Activated naive CD4-positive, alpha-beta T cell treated with anti-CD3 and anti-CD28 coated beads, Interleukin-2, amount 10 ng/mL, durations not matched to agents 7 days and 5 days (primary cell): ENCODE measurements around the gene SHMT2.

Experiments
- CTCF ChIA-PET: fragments of 350-600 bp; sonication (Branson Sonifier 250); formaldehyde crosslinking; loops from one replicate; lab custom pipeline; 2021; ENCODE audit warnings: antibody characterized with exemption; lab: Charles Lee
- DNase-seq: peaks from one replicate; pipeline ENCODE4 v3.0.0-alpha.2; 2020
- H3K27ac Mint-ChIP-seq: one replicate; pipeline ENCODE4 v1.8.0; 2021; ENCODE audit warnings: mild to moderate bottlenecking, moderate library complexity, mixed read lengths
- H3K27me3 Mint-ChIP-seq: one replicate; pipeline ENCODE4 v1.8.0; 2021; ENCODE audit warnings: mild to moderate bottlenecking, mixed read lengths
- H3K36me3 Mint-ChIP-seq: one replicate; pipeline ENCODE4 v1.8.0; 2021; ENCODE audit warnings: mixed read lengths
- H3K4me1 Mint-ChIP-seq: one replicate; pipeline ENCODE4 v1.8.0; 2021; ENCODE audit warnings: mixed read lengths
- H3K4me3 Mint-ChIP-seq: one replicate; pipeline ENCODE4 v1.8.0; 2021; ENCODE audit warnings: mild to moderate bottlenecking, moderate library complexity, mixed read lengths
- H3K9me3 Mint-ChIP-seq: one replicate; pipeline ENCODE4 v1.8.0; 2021; ENCODE audit warnings: mixed read lengths

The SHMT2 gene

DNA sequence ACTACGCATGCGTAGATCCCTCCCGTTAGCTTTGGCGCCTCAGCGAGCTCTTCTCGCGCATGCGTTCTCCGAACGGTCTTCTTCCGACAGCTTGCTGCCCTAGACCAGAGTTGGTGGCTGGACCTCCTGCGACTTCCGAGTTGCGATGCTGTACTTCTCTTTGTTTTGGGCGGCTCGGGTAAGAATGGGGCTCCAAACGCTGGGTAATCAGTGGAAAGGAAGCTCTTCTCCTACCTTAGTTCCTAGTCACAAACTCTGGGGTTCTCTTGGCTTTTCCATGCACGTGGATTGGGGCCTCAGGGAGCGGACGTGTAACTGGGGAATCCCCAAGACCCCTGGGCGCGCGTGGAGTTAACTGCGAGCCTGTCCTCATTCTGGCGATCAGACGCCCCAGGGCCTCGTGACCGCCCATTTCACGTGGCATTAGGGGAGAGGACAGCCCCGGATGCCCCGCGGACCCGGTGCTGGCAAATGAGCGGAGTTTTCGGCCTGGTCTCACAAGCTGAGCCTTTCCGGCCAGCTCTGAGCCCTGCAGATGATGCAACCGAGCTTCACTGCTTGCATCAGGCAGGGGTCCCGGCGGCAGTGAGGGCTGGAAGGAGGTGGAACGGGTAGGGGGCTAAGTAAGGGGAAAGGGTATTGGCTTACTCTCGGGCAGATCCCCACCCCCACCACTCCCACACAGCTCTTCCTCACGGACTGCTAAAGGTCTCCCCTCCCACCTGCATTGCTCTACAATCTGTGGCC is at the start of gene SHMT2:
SHMT2 (plus strand) TSS at position 78 of the 747 bp plus-strand sequence; CDS start at position 146, 68 bp downstream.
- Mint-ChIP-seq H3K27me3 (peaks cover 36% of the 10 kb centered on the region), H3K4me1 (peaks cover 76% of the 10 kb centered on the region), H3K36me3 (peaks cover 48% of the 10 kb centered on the region), H3K27ac (peak within 1 kb of the TSS; percentile 89), H3K4me3 (peak within 1 kb of the TSS; percentile 92), H3K9me3 (no peaks in the 10 kb centered on the region)
- DNase-seq: peak; percentile 95
- CTCF ChIA-PET: interaction anchor here (1.1 to 13.5 kb wide), 8 partner anchors 10 to 229 kb away, joined by 3 to 281 read pairs (median 4); a partner anchor contains a TSS

DNA sequence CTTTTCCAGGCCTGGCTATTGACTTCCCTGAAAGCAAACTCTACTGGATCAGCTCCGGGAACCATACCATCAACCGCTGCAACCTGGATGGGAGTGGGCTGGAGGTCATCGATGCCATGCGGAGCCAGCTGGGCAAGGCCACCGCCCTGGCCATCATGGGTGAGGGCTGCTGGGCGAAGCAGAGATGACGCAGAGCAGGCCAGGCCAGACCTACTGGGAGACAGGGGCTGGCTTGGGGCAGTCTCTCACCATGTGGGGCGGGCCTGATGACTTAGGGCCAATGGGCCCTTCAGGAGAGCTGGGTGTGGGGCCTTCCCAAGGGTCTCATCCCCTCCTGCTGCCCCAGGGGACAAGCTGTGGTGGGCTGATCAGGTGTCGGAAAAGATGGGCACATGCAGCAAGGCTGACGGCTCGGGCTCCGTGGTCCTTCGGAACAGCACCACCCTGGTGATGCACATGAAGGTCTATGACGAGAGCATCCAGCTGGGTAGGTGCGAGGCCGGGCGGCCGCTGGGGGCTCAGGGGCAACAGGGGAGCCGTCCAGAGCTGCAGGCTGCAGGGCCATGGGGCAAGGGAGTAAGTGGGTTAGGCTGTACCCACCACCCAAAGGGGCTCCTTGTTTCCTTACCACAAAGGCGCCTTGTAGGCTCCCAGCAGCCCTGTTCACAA is 49.1 kb upstream of the SHMT2 start:
- no peak for DNase-seq
- Mint-ChIP-seq H3K9me3 (no peaks in the 10 kb centered on the region), H3K27ac (no peak overlapping the region), H3K4me1 (peaks cover 4% of the 10 kb centered on the region), H3K36me3 (no peaks in the 10 kb centered on the region), H3K27me3 (peaks cover 21% of the 10 kb centered on the region), H3K4me3 (no peak overlapping the region)
- CTCF ChIA-PET: interaction anchor here (1.6 to 12.5 kb wide), 5 partner anchors 7 to 172 kb away, joined by 5 to 151 read pairs (median 12); partner anchors contain the start of genes LRP1 and STAT6

DNA sequence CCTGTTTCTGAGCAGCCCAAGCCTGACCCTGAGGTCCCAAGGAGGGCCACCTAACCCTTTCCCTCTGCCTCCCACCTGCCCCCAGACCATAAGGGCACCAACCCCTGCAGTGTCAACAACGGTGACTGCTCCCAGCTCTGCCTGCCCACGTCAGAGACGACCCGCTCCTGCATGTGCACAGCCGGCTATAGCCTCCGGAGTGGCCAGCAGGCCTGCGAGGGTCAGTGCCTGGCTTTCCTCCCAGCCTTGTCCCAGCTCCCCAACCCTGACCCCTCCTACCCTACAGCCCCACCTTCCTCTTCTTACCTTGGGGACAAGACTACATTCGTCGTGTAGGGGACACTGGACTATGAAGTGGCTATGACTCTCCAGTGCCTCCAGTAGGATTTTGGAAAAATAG is 48.4 kb upstream of the SHMT2 start:
- H3K36me3 Mint-ChIP-seq: no peaks in the 10 kb centered on the region
- DNase-seq: no peak
- CTCF ChIA-PET: interaction anchor here (1.0 to 12.5 kb wide), 6 partner anchors 8 to 173 kb away, joined by 3 to 151 read pairs (median 10); partner anchors contain the start of genes LRP1 and STAT6

DNA sequence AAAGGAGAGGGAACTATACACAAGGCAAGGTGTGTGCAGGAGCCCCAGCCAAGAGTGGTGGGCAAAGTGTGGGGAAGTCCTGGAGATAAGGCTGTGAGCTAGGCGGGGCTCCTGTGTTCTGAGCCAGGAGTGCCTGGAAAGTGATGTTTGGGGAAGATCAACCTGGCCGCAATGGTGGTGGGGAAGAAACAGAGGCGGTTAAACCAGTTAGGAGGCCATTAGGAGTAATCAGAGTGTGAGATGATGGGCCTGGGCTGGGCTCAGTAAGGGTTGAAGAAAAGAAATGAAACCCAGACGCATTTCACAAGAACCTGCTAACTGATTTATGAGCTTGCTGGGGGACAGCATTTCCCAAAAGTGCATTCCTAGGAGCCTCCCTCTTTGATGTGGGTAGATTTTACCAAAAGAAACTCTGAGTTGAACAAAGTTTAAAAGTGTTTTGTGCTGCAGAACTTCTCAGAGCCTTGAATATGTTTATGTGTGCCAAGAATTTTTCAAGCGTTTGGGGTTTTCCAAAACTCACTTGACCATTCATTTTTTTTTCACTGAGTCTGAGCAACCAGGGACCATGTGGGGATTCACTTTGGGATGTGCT is 47.9 kb upstream of the SHMT2 start:
- H3K27ac Mint-ChIP-seq: no peak overlapping the region
- no peak for DNase-seq
- no peaks in the 10 kb centered on the region for H3K9me3 Mint-ChIP-seq
- H3K4me1 Mint-ChIP-seq: peaks cover 4% of the 10 kb centered on the region
- no peak overlapping the region for H3K4me3 Mint-ChIP-seq
- no peaks in the 10 kb centered on the region for H3K36me3 Mint-ChIP-seq
- CTCF ChIA-PET: interaction anchor here (0.8 to 12.5 kb wide), 8 partner anchors 9 to 173 kb away, joined by 3 to 151 read pairs (median 6); partner anchors contain the start of genes LRP1 and STAT6
- peaks cover 21% of the 10 kb centered on the region for H3K27me3 Mint-ChIP-seq

More for the DNA sequence above, 48.4 kb upstream of the SHMT2 start:
- H3K27ac Mint-ChIP-seq: no peak overlapping the region
- no peak overlapping the region for H3K4me3 Mint-ChIP-seq
- H3K4me1 Mint-ChIP-seq: peaks cover 4% of the 10 kb centered on the region
- H3K27me3 Mint-ChIP-seq: peaks cover 21% of the 10 kb centered on the region
- H3K9me3 Mint-ChIP-seq: no peaks in the 10 kb centered on the region

DNA sequence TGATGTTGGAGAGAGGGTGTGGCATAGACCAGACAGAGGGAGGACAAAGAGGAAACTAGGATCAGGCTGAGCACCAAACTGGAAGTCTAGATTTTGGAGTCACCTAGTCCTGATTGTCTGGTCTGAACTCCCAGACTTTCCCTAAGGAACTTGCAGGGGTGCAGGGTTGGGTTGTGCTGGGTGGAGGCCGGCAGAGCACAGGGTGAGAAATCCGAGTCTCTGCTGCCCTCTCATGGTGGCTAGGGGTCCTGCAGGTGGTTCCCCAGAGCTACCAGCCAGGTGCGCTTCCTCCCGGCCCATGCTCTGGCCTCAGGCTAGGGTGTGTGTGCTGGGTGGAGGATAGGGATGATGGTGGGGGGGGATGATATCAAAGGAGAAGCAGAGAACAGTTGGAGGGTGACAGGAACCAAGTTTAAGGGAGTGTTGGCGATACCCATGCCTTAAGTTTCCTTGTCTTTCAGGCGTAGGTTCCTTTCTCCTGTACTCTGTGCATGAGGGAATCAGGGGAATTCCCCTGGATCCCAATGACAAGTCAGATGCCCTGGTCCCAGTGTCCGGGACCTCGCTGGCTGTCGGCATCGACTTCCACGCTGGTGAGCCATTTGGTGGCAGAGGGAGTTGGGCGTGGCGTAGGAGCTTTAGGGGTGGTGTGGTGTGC is 46.5 kb upstream of the SHMT2 start:
- CTCF ChIA-PET: interaction anchor here (0.6 to 12.5 kb wide), 14 partner anchors 10 to 425 kb away, joined by 3 to 151 read pairs (median 3); partner anchors contain the start of genes LRP1 and STAT6
- no peak overlapping the region for H3K27ac Mint-ChIP-seq
- peaks cover 21% of the 10 kb centered on the region for H3K27me3 Mint-ChIP-seq

DNA sequence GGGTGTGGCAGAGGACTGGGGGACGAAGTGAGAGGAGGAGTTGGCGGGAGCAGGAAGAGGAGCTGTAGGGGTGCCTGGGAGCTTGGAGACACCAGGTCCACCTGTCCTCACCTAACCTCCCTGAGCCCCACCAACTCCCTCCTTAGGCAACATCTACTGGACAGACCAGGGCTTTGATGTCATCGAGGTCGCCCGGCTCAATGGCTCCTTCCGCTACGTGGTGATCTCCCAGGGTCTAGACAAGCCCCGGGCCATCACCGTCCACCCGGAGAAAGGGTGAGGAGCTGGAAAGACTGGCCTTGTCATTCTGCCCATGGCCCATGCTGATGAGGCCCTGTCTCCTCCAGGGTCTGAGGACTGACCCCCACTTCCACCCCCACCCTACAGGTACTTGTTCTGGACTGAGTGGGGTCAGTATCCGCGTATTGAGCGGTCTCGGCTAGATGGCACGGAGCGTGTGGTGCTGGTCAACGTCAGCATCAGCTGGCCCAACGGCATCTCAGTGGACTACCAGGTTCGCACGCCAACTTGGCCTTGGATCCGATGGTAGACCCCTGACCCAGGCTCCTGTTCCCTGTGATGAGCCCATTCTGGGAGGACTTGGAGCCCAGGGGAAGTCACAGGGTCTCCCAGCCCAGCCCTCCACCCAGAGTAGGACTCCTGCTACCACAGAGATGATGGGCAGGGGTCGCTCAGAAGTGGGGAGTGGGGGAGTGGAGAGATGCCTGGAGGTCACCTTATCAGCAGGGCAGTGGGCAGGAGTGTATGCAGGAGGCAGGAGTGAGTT is 45.4 kb upstream of the SHMT2 start:
- H3K36me3 Mint-ChIP-seq: no peaks in the 10 kb centered on the region
- peaks cover 4% of the 10 kb centered on the region for H3K4me1 Mint-ChIP-seq
- H3K27ac Mint-ChIP-seq: no peak overlapping the region
- no peak overlapping the region for H3K4me3 Mint-ChIP-seq
- H3K27me3 Mint-ChIP-seq: peaks cover 21% of the 10 kb centered on the region
- H3K9me3 Mint-ChIP-seq: no peaks in the 10 kb centered on the region
- no peak for DNase-seq
- CTCF ChIA-PET: interaction anchor here (0.9 to 12.5 kb wide), 8 partner anchors 9 to 193 kb away, joined by 3 to 151 read pairs (median 3); partner anchors contain the start of gene LRP1

More for the DNA sequence above, 46.5 kb upstream of the SHMT2 start:
- Mint-ChIP-seq H3K4me3 (no peak overlapping the region), H3K36me3 (no peaks in the 10 kb centered on the region), H3K9me3 (no peaks in the 10 kb centered on the region), H3K4me1 (peaks cover 4% of the 10 kb centered on the region)
- peak; percentile 88 for DNase-seq

DNA sequence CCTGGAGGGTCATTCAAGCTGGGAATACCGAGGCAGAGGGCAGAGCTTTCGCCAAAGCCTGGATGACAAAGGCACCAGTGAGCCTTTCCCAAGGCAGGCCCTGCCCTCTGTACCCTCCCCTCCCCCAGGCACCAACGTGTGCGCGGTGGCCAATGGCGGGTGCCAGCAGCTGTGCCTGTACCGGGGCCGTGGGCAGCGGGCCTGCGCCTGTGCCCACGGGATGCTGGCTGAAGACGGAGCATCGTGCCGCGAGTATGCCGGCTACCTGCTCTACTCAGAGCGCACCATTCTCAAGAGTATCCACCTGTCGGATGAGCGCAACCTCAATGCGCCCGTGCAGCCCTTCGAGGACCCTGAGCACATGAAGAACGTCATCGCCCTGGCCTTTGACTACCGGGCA is 44.1 kb upstream of the SHMT2 start:
- Mint-ChIP-seq H3K9me3 (no peaks in the 10 kb centered on the region), H3K27me3 (peaks cover 16% of the 10 kb centered on the region), H3K4me1 (peaks cover 4% of the 10 kb centered on the region), H3K4me3 (no peak overlapping the region), H3K27ac (no peak overlapping the region), H3K36me3 (no peaks in the 10 kb centered on the region)
- CTCF ChIA-PET: interaction anchor here (0.9 to 12.5 kb wide), 5 partner anchors 8 to 116 kb away, joined by 3 to 151 read pairs (median 4); partner anchors contain the start of gene LRP1
- DNase-seq: no peak

DNA sequence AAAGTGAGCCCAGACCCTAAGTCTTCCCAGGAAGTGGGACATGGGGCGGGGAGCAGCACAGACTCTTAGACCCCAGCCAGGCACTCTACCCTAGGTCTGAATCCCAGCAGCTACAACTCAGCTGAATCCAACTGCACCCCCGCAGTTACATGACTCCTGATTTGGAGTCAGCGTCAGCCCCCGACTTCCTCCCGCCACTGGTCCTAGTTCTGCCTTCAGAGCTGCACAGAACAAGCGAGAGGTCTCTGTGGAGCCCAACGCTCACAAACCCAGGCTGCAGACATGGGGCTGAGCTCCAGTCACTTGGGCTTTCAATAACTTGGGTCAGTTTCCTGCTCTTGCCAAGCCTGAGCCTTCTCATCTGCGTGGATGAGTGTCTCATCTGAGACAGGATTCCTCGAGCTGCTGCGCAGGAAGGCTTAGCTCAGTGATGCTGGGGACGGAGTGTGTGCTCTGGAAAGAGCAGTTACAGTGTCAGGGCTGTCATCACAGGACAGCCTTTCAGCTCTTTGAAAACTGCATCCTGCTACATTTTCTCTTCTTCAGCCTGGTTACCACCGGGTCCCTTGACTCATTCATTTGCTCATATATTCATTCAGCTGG is 43.5 kb upstream of the SHMT2 start:
- no peak for DNase-seq
- H3K4me3 Mint-ChIP-seq: no peak overlapping the region
- peaks cover 4% of the 10 kb centered on the region for H3K4me1 Mint-ChIP-seq
- H3K27me3 Mint-ChIP-seq: peaks cover 16% of the 10 kb centered on the region
- CTCF ChIA-PET: interaction anchor here (0.8 to 12.5 kb wide), 7 partner anchors 10 to 267 kb away, joined by 3 to 151 read pairs (median 5); partner anchors contain the start of gene LRP1
- H3K36me3 Mint-ChIP-seq: no peaks in the 10 kb centered on the region
- H3K9me3 Mint-ChIP-seq: no peaks in the 10 kb centered on the region
- no peak overlapping the region for H3K27ac Mint-ChIP-seq

DNA sequence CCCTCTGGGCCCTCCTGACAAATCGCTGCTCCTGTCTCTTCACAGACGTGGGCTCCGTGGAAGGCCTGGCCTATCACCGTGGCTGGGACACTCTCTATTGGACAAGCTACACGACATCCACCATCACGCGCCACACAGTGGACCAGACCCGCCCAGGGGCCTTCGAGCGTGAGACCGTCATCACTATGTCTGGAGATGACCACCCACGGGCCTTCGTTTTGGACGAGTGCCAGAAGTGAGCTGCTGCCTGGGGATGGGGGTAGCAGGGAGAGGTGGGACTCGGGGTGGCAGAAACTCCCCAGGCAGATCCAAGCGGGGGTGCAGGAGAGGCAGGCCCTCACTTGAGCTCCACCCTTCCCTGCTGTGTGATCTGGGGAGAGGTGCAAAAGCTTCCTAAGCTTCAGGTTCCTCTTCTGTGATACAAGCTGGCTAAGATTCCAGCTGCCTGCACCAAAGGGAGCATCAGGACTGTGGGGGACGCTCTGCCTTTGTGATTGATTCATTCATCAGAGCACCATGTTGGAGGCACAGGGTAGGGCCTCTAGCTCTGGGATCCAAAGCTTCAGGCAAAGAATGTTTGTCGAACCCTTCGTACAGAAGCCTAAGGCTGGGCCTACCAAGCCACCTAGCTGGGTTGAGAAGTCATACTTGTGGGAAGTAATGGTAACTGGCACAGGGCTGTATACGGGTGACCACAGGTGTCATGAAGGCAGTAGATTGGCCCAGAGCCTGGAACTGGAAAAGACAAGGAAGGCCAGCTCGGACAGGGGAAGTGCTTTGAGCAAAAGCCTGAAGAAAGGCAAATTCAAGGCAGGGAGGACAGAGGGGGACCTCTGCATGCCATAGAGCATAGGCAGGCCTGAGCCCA is 42.1 kb upstream of the SHMT2 start:
- Mint-ChIP-seq H3K9me3 (peaks cover 2% of the 10 kb centered on the region), H3K4me3 (no peak overlapping the region), H3K4me1 (peaks cover 4% of the 10 kb centered on the region), H3K36me3 (no peaks in the 10 kb centered on the region), H3K27me3 (peaks cover 10% of the 10 kb centered on the region), H3K27ac (no peak overlapping the region)
- CTCF ChIA-PET: interaction anchor here (1.2 to 12.5 kb wide), 6 partner anchors 12 to 118 kb away, joined by 4 to 151 read pairs (median 8); partner anchors contain the start of gene LRP1
- DNase-seq: no peak

DNA sequence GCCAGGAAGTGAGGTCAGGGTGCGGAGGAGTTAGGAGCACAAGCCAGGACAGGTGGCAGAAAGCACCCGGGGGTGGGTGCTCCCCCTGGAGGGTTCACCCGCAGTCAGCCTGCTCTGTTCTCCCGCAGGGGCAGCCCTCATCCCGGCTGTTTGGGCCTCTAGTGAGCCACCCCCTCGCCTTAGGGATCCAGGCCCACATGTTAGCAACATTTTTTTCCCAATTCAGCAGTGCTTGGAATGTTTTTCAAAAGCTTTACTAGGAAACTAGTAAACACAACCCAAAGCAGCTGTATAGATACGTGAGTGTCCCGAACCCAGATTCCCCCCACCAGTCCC is 41.5 kb upstream of the SHMT2 start:
- H3K4me3 Mint-ChIP-seq: no peak overlapping the region
- no peak overlapping the region for H3K27ac Mint-ChIP-seq
- peaks cover 6% of the 10 kb centered on the region for H3K27me3 Mint-ChIP-seq
- no peak for DNase-seq
- peaks cover under 1% of the 10 kb centered on the region for H3K4me1 Mint-ChIP-seq
- H3K9me3 Mint-ChIP-seq: peaks cover 2% of the 10 kb centered on the region
- no peaks in the 10 kb centered on the region for H3K36me3 Mint-ChIP-seq
- CTCF ChIA-PET: interaction anchor here (1.2 to 12.5 kb wide), 3 partner anchors 26 to 62 kb away, joined by 4 to 151 read pairs (median 16); partner anchors contain the start of gene LRP1

DNA sequence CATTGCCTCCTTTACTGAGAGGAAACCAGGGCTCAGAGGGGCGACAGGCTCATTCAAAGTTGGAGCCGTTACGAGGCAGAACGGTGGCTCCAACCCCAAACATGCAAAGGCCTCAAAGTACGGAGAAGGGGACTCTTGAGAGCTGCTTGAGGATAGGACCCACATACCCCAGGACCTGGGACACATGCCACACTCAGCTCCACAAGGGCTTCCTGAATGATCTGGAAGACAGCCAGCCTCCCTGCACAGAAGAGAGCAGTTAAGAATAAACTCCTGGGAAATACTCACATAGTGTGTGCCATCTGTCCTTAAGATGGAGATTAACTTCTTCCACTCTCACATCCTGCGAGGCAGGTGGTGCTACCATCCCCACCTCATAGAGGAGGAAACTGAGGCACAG is 39.5 kb upstream of the SHMT2 start:
- H3K27ac Mint-ChIP-seq: no peak overlapping the region
- no peak for DNase-seq
- CTCF ChIA-PET: interaction anchor here (4.8 to 12.5 kb wide), 2 partner anchors 24 to 64 kb away, joined by 16 to 151 read pairs; partner anchors contain the start of gene LRP1
- H3K27me3 Mint-ChIP-seq: peaks cover 3% of the 10 kb centered on the region
- H3K9me3 Mint-ChIP-seq: peaks cover 2% of the 10 kb centered on the region
- H3K4me3 Mint-ChIP-seq: no peak overlapping the region
- H3K36me3 Mint-ChIP-seq: no peaks in the 10 kb centered on the region
- no peaks in the 10 kb centered on the region for H3K4me1 Mint-ChIP-seq

DNA sequence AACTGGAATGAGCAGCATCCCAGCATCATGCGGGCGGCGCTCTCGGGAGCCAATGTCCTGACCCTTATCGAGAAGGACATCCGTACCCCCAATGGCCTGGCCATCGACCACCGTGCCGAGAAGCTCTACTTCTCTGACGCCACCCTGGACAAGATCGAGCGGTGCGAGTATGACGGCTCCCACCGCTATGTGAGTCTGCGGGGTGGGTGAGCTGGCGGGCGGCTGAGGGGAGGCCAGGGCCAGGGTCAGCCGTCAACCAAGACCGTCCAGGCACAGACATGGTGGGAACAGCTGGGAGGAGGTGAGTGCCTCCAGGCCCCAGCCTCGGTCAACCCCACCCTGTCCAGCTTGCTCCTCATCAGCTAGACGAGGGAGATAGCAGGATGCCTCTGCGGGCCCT is 38.7 kb upstream of the SHMT2 start:
- no peaks in the 10 kb centered on the region for H3K4me1 Mint-ChIP-seq
- H3K9me3 Mint-ChIP-seq: peaks cover 2% of the 10 kb centered on the region
- no peak overlapping the region for H3K27ac Mint-ChIP-seq
- DNase-seq: no peak
- no peaks in the 10 kb centered on the region for H3K36me3 Mint-ChIP-seq
- peaks cover 6% of the 10 kb centered on the region for H3K27me3 Mint-ChIP-seq
- no peak overlapping the region for H3K4me3 Mint-ChIP-seq
- CTCF ChIA-PET: interaction anchor here (4.8 kb wide), 1 partner anchor 23 kb away, joined by 16 read pairs; no protein-coding TSS in a partner anchor
